Brain microvascular endothelial cell (primary cell): ENCODE results near the gene ARPP21.
A peak's percentile ranks its signal among the peaks of the same experiment; 100 is the strongest.

Source experiments
- DNase-seq: peaks from one replicate; pipeline ENCODE4 v3.0.0-alpha.2; 2020
- H3K27ac ChIP-seq: fragments of 250-450 bp; sonication (Bioruptor Pico); 2 replicates; pipeline ENCODE4 v1.5.1; 2020; ENCODE audit warnings: mild to moderate bottlenecking, moderate library complexity
- H3K27me3 ChIP-seq: fragments of 250-450 bp; sonication (Bioruptor Pico); replicated peaks from 2 replicates; pipeline ENCODE4 v1.5.1; 2020; ENCODE audit warnings: mild to moderate bottlenecking
- H3K36me3 ChIP-seq: fragments of 250-450 bp; sonication (Bioruptor Pico); replicated peaks from 2 replicates; pipeline ENCODE4 v1.5.1; 2020; ENCODE audit warnings: mild to moderate bottlenecking
- H3K4me3 ChIP-seq: 2 replicates; pipeline ENCODE4 v1.5.1; 2011; ENCODE audit warnings: low read depth, mild to moderate bottlenecking, control low read depth, low read length, moderate library complexity
- CTCF ChIP-seq: IDR thresholded peaks from 2 replicates; pipeline ENCODE4 v1.5.1; 2011; ENCODE audit warnings: low read depth, mild to moderate bottlenecking, moderate library complexity, low read length, control low read depth, inconsistent platforms; ENCODE audit errors: missing control alignments
- in situ Hi-C: cut with HindIII; loops from 2 replicates; pipeline ENCODE4 v1.10.0; 2017; ENCODE audit warnings: low sequenced_read_pairs, low pct_ligation_motif_present

ARPP21 gene

DNA sequence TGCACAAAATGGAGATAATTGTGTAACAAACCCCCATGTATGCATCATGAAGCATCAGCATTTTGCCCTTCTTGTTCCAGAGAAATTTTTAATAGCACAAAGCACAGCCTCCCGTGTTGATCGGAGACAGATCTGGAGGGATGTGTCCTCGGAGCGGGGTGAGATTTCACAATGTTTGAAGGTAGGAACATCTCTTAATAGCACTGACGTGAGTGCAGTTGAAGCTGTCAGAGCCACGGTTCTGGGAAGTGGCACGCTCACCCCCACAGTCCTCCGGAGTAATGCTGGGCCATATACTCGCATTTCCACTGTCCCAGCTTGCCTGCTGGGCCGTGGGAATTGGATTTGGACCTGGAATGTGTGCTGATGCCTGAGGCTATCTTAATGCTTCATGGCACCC lies 24.1 kb downstream of the ARPP21 start:
- in situ Hi-C loops: no loop called here
- no peak for TF ChIP-seq CTCF
- H3K36me3 ChIP-seq: no peaks in the 10 kb centered on the region
- H3K27me3 ChIP-seq: no peaks in the 10 kb centered on the region
- H3K4me3 ChIP-seq: no peak overlapping the region
- DNase-seq: no peak
- no peak overlapping the region for H3K27ac ChIP-seq

DNA sequence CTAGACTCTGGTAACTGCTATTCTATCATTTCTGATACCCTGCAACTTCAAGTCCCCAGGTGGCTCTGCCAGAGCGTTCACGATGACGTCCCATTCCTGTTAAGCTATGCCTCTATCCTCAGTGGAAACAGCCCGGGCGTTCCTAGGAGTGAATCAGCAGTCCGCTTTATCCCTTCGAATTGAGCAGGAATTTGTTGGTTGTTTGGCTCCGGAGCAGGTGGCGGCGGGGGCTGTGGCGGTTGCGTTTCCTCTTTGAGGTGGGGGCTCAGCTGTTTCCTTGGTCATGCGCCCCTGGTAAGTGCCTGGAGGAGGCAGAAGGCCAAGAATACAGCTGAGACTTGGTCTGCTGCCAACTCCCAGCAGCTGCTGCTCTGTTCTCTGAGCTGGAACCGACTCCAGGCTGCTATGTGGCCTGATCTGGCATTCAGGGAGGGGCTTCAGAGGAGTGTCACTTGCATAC lies 25.2 kb downstream of the ARPP21 start:
- Histone ChIP-seq H3K4me3 (peak overlapping the region; percentile 3), H3K27me3 (no peaks in the 10 kb centered on the region), H3K27ac (peak overlapping the region; percentile 19), H3K36me3 (no peaks in the 10 kb centered on the region)
- DNase-seq: peak; percentile 73
- TF ChIP-seq CTCF: no peak
- in situ Hi-C loops: no loop called here

DNA sequence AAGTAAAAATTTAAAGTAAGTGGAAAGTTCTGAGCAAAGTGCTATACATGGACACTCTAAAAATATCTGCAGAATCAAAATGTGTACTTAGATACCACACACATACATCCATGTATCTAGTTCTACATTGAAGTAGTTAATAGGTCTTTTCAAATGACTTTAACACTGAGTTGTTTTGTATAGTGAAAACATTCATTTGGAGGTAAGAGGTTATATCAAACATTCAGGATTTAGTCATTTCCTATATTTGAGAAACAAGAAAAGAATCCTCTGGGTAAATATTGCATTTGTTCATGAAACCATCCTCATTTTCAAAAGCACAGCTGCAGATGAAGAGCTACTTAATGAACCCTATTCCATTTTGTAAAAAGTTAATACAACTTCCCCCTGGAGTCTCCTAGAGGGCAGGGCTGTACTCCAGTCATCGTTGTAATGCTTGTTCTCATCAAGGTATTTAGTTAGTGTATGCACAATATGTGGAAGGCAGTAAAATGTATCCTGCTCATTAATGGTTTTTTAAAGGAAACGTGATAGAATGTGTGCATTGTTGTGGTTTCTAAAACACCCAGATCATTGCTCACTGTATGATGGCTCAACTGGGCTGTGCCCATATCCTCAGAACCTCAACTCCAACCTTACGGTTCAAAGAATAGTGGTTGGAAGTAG lies 26.2 kb downstream of the ARPP21 start:
- Histone ChIP-seq H3K4me3 (no peak overlapping the region), H3K27ac (peak overlapping the region; percentile 19), H3K27me3 (no peaks in the 10 kb centered on the region), H3K36me3 (no peaks in the 10 kb centered on the region)
- no peak for TF ChIP-seq CTCF
- DNase-seq: peak; percentile 7
- in situ Hi-C loops: no loop called here

- in situ Hi-C loops: no loop called here
- no peaks in the 10 kb centered on the region for H3K36me3 ChIP-seq
- no peak overlapping the region for H3K4me3 ChIP-seq
- TF ChIP-seq CTCF: no peak
- DNase-seq: peak; percentile 2
- no peaks in the 10 kb centered on the region for H3K27me3 ChIP-seq
- no peak overlapping the region for H3K27ac ChIP-seq
These were observed 27.6 kb downstream of the ARPP21 start for GRCh38 chr3:35666888-35667287.

DNA sequence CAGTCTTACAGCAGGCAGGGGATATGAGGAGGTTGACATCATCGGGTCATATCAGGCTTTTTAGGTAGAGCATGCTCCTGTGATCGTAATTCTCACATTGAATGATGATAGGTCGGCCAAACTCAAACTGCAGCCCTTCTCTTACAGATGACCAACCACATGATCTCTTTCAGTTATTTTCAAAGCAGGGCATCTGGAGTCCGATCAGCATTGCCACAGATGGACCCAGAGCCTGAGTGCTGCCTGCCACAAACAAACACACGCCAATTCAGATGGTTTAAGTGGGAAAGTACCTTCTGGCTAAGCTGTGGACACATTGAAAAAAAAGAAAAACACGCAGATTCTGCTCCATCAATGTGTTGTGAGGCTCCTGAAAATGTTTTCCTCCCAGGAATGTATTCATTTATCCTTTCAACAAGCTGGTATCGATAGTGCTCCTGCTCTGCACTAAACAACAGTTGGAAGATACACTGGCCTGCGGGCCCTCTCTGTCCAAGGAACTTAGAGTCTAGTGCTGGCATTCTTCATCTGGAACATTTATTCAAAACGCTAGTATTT lies 31.2 kb downstream of the ARPP21 start:
- in situ Hi-C loops: no loop called here
- no peak overlapping the region for H3K27ac ChIP-seq
- no peak overlapping the region for H3K4me3 ChIP-seq
- no peak for DNase-seq
- H3K27me3 ChIP-seq: no peaks in the 10 kb centered on the region
- H3K36me3 ChIP-seq: no peaks in the 10 kb centered on the region
- TF ChIP-seq CTCF: no peak

GRCh38 chr3:35671483-35671882 lies 32.2 kb downstream of the ARPP21 start:
- H3K4me3 ChIP-seq: no peak overlapping the region
- no peak for TF ChIP-seq CTCF
- in situ Hi-C loops: no loop called here
- no peaks in the 10 kb centered on the region for H3K27me3 ChIP-seq
- no peak overlapping the region for H3K27ac ChIP-seq
- H3K36me3 ChIP-seq: no peaks in the 10 kb centered on the region
- no peak for DNase-seq
